Mesothelial cell of epicardium (in vitro differentiated cells): ENCODE measurements around the gene KCNQ2. TPM values are rescaled to one million over a fixed set of nuclear protein-coding genes. Genes with fewer than 3 reads are reported as not detected.

Experiments
- DNase-seq, 2 experiments: peaks; one replicate each; pipeline ENCODE4 v3.0.0; 2021; ENCODE audit warnings: low spot score in 2 of 2; ENCODE audit not compliant: unreplicated experiment in 2 of 2
- H3K27ac Mint-ChIP-seq: 2 replicates; pipeline ENCODE4 v1.8.0; 2021; ENCODE audit warnings: mixed read lengths
- H3K27me3 Mint-ChIP-seq: 2 replicates; pipeline ENCODE4 v1.8.0; 2021; ENCODE audit warnings: low read depth, mixed read lengths
- H3K36me3 Mint-ChIP-seq: 2 replicates; pipeline ENCODE4 v1.8.0; 2021; ENCODE audit warnings: mixed read lengths
- H3K4me1 Mint-ChIP-seq: 2 replicates; pipeline ENCODE4 v1.8.0; 2021; ENCODE audit warnings: mixed read lengths
- H3K4me3 Mint-ChIP-seq: 2 replicates; pipeline ENCODE4 v1.8.0; 2021; ENCODE audit warnings: mild to moderate bottlenecking, moderate library complexity, mixed read lengths
- H3K9me3 Mint-ChIP-seq: 2 replicates; pipeline ENCODE4 v1.8.0; 2021; ENCODE audit warnings: mixed read lengths
- total RNA-seq: library from RNA; stranded (reverse); gene quantifications from 3 replicates; pipeline ENCODE4 v1.2.1, GENCODE V29; 2021
- TF ChIP-seq, protein P1 (sequence below): fragments of 200-600 bp; sonication (generic); IDR thresholded peaks from one replicate; pipeline ENCODE4 v1.5.0; 2021; ENCODE audit warnings: antibody characterized with exemption; ENCODE audit not compliant: unreplicated experiment

The KCNQ2 gene
- total RNA-seq, 1 donor from 2014 or later, result 11.8 TPM

DNA sequence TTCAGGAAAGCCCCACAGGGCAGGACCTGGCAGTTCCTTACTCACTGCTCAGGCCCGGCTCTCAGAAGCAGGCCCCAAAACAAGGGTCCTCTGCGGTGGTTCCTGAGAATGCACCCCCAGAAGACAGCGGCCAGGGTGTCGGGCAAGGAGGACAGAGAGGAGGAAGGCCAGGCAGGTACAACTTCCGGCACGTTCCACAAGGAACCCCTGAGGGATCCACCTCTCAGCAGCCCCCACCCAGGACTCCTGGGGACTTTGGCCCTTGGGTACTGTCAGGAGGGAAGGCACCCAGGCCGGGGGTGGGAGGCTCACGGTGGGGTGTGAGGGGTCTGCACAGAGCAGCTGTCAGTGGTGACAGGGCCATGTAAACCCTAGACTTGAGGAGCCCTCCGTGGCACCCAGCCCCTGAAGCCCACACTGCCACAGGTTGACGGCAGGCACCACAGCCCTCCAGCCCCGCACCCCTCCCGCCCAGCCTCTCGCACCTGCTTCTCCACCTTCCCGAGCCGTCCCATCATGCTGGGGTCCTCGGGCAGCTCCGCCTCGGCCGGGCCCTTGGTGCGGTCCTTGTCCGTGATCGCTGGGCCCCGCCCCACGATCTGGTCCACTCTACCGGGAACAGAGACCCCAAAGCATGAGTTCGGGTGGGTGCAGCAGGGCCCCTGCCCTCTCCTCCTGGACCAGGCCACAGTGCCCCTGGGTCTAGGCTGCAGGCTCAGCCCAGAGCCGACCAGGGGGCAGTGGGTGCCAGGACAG is 64.3 kb downstream of the KCNQ2 start:
- Mint-ChIP-seq H3K36me3 (no peaks in the 10 kb centered on the region), H3K27me3 (peaks cover 2% of the 10 kb centered on the region), H3K4me1 (no peaks in the 10 kb centered on the region), H3K9me3 (no peaks in the 10 kb centered on the region), H3K4me3 (no peak overlapping the region), H3K27ac (no peak overlapping the region)
- TF ChIP-seq, protein P1, sequence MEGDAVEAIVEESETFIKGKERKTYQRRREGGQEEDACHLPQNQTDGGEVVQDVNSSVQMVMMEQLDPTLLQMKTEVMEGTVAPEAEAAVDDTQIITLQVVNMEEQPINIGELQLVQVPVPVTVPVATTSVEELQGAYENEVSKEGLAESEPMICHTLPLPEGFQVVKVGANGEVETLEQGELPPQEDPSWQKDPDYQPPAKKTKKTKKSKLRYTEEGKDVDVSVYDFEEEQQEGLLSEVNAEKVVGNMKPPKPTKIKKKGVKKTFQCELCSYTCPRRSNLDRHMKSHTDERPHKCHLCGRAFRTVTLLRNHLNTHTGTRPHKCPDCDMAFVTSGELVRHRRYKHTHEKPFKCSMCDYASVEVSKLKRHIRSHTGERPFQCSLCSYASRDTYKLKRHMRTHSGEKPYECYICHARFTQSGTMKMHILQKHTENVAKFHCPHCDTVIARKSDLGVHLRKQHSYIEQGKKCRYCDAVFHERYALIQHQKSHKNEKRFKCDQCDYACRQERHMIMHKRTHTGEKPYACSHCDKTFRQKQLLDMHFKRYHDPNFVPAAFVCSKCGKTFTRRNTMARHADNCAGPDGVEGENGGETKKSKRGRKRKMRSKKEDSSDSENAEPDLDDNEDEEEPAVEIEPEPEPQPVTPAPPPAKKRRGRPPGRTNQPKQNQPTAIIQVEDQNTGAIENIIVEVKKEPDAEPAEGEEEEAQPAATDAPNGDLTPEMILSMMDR, result no peak
- no peak for DNase-seq

DNA sequence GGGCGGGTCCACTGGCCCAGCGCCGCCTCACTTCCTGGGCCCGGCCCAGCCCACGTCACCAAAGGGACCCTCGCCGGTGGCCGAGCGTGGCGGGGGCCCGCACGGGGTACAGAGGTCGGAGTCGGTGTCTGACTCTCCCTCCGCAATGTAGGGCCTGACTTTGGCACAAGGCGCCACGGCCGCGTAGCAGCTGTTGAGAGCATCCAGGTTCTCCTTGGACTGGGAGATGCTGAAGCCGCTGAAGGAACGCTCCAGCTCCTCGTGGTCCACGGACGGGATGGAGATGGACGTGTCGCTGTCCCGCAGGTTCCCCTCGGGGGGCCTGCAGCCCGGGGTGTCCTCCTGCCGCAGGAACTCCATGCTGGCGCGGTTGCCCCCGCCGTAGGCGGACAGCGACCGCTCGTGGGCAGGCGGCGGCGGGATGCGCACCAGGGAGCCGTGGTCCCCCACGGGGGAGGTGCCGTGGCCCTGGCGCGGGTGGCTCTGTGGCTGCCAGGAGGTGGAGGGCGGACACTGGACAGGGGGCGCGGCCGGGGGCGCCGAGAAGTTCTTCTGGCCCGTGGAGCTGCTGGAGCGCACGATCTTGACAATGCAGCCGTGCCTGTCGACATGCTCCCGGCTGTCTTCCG is 65.7 kb downstream of the KCNQ2 start:
- TF ChIP-seq, protein P1, result no peak
- DNase-seq, result no peak
- H3K27me3 Mint-ChIP-seq, result peaks cover 6% of the 10 kb centered on the region
- H3K4me1 Mint-ChIP-seq, result no peaks in the 10 kb centered on the region
- H3K27ac Mint-ChIP-seq, result no peak overlapping the region
- no peak overlapping the region for H3K4me3 Mint-ChIP-seq
- H3K9me3 Mint-ChIP-seq, result no peaks in the 10 kb centered on the region
- H3K36me3 Mint-ChIP-seq, result no peaks in the 10 kb centered on the region

DNA sequence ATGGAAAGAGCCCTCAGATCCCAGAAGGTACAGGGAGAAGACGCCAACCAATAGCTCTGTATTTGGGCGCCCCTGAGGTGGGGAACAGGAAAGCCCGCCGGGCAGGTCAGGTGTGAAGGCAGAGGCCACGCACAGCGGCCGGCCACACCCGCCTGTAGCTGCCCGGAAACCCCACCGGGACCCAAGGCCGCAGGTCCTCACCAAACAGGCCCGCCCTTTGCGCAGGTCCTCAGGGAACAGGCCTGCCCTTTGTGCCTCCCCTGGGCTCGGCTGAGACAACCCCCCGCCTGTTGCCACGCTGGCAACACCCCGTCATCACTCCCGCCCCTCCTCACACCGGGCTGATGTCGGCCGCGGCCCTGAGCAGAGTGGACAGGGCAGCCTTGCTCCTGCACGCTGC is 66.4 kb downstream of the KCNQ2 start:
- no peak overlapping the region for H3K27ac Mint-ChIP-seq
- H3K4me3 Mint-ChIP-seq, result no peak overlapping the region
- TF ChIP-seq, protein P1, result no peak
- no peaks in the 10 kb centered on the region for H3K9me3 Mint-ChIP-seq
- H3K4me1 Mint-ChIP-seq, result no peaks in the 10 kb centered on the region
- peaks cover 11% of the 10 kb centered on the region for H3K27me3 Mint-ChIP-seq
- no peak for DNase-seq
- H3K36me3 Mint-ChIP-seq, result no peaks in the 10 kb centered on the region

DNA sequence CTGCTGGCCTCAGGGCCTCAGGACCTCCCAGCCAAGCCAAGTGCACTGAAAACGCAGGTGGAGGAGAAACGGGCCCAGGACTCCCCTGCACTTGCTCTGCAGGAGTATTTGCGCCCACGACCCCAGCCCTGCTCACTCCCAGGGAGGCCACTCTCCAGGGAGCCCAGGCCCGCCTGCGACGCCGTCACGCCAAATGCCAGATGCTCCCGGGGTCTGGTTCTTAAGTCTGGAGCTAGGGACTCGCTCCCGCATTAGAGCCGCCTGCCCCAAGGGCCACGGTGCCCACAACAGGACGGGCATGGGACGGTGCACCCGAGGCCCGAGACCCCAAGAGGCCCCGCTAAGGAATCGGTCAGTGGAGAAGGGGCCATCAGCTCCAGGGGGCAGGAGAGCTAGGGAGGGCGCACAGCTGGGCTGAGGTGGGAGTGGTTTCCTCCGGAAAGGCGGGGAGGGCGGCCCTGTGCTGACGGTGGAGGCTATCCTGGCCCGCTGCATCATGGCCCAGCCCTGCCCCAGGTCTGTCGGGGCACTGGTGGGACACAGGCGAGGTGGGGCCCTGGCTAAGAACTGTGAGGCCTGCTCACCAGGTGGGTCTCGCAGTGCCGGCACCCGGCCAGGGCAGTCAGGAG is 67.2 kb downstream of the KCNQ2 start:
- Mint-ChIP-seq H3K9me3 (no peaks in the 10 kb centered on the region), H3K27me3 (peaks cover 15% of the 10 kb centered on the region), H3K4me3 (no peak overlapping the region), H3K4me1 (no peaks in the 10 kb centered on the region), H3K27ac (no peak overlapping the region), H3K36me3 (no peaks in the 10 kb centered on the region)
- TF ChIP-seq, protein P1, result no peak
- no peak for DNase-seq

DNA sequence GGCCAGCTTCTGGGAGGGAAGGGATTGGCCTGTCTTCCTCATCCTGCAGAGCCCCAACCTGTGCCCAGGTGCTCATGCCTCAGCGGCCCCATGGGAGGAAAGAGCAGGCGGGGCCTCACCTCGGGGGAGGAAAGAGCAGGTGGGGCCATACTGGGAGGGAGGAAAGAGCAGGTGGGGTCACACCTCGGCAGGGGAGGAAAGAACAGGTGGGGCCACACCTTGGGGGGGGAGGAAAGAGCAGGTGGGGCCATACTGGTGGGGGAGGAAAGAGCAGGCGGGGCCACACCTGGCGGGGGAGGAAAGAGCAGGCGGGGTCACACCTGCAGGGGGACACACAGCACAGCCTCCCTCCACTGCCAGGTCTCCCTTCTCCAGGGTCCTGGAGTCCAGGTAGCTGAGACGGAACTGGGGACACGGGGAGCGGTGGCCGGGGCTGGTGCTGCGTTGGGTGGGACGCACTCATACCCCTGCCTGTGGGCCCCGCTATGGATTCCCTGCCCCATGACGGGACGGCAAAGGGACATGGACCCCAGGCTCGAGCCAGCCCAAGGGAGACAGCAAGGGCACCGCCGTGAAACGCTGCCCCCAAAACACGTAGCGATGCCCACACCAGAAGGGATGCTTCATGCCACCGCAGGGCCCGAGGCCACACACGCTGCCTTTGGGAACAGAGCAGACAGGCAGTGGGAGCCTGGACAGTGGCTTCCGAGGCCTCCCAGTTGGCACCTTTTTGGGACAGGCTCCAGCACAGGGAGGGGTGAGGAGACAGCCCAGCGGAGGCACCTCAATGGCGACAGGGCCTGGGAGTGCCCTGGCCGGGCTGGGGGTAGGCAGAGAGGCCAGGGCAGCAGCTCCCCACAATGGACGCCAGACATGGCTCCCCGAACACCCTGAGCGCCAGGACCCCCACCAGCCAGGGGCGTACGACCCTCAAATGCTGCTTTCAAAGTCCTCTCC is 68.0 kb downstream of the KCNQ2 start:
- H3K27ac Mint-ChIP-seq, result no peak overlapping the region
- H3K4me1 Mint-ChIP-seq, result no peaks in the 10 kb centered on the region
- TF ChIP-seq, protein P1, result no peak
- no peaks in the 10 kb centered on the region for H3K9me3 Mint-ChIP-seq
- no peaks in the 10 kb centered on the region for H3K36me3 Mint-ChIP-seq
- DNase-seq, result no peak
- H3K27me3 Mint-ChIP-seq, result peaks cover 20% of the 10 kb centered on the region
- H3K4me3 Mint-ChIP-seq, result no peak overlapping the region
